Measurements from ENCODE around the gene LPCAT1. TPM values are rescaled to one million over a fixed set of nuclear protein-coding genes. Genes with fewer than 3 reads are reported as not detected.
A peak's percentile ranks its signal among the peaks of the same experiment; 100 is the strongest.

LPCAT1 gene
- total RNA-seq, 1 experiment from 2014 or later = 20.9 TPM

GRCh38 chr5:1445313-1445688 is 78.5 kb downstream of the LPCAT1 start, which contains the start of gene SLC6A3:
TSS of gene SLC6A3 (minus strand) at chr5:1445440. CDS start at chr5:1443197, 2,243 bp downstream.
- DNase-seq (ENCODE audit: low read depth) = peak; percentile 19

- no peak for DNase-seq (ENCODE audit: low read depth)
These were observed 79.2 kb downstream of the LPCAT1 start for GRCh38 chr5:1444361-1445189.

DNA sequence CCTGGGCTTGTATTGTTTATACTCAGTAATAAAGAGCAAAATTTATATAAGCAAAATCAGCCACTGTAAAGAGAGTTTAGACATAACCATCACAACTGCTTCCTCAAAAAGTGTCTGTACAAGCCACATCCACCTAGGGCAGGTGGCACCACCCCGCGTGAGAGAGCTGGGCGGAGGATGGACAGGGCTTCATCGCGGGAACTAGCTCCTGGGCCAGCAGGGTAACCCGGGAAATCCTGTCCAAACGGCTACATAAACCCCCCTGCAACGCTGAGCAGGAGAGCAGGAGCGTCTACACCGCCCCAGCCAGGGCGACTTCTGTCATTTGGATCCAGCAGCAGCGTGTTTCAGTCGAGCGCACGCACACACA is 79.8 kb downstream of the LPCAT1 start:
- DNase-seq (ENCODE audit: low read depth) = no peak

- no peak for DNase-seq (ENCODE audit: low read depth)
These were observed 80.6 kb downstream of the LPCAT1 start for GRCh38 chr5:1443171-1443570.

DNA sequence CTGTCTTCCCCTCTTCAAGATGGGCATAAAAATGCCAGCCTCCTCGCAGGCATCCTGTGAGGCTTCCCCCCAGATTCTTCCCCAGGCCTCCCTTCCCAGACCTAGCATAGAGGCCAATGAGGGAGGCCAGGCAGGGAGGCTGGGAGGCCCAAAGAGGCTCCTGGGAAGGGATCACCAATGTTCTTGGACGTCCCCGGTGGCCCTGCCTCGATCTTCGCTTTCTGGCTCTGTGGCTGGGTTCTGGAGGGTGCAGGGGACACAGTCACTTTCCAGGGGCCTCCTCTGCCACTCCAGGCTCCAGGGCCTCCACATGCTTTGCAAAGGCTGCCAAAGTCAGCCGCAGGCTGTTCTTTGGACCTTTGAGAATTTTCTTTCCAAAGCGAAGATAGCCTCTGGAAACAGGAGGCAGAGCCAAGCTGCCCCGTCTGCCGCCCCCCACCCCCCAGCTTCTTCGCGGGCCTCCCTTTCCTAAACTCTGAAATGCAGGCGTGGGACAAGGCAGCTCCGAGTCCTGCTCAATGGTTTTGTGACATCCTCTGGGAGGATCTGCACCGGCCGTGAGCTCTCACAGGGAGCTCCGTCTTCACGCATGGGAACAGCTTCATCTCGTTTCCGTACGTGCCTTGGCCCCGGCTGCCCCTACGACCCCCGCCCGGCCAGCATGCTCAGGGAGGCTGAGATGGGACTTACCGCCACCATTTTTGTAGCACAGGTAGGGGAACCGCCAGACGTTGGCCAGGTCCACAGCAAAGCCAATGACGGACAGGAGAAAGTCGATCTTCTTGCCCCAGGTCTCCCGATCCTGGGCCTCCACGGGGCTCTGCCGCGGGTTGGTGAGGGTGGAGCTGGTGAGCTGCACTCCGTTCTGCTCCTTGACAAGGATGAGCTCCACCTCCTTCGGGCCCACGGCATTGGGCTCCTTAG is 81.3 kb downstream of the LPCAT1 start:
- no peak for DNase-seq (ENCODE audit: low read depth)

DNA sequence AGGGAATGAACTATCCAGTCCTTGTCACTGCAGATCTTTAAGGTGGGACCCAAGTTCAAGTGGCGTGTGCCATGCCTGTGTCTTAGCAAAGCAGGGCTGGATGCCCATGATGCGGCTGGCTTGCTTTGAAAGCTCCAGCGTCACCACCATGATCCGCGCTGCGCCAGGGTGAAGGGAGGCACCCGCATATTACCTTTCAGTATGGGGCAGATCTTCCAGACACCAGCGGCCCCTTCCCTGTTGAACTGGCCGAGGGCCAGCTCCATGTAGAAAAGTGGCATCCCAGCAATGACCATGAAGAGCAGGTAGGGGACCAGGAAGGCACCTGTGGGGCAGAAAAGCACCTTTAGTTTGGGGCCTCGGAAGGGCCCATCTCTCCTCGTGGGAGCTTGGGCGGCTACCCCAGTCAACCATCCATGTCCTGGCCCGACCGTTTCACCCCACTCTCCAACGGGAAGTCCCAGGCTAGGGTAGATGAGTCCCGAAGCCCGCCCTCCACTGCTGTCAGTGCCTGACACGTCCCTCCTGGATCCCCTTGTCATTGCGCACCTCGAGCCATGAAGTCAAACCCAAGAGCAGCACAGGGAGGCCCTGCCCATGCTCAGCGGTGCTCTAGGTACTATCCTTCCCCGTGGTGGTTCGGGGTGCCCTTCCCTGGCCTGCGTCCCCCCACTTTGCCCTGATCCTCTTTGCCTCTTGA is 82.4 kb downstream of the LPCAT1 start:
- no peak for DNase-seq (ENCODE audit: low read depth)

DNA sequence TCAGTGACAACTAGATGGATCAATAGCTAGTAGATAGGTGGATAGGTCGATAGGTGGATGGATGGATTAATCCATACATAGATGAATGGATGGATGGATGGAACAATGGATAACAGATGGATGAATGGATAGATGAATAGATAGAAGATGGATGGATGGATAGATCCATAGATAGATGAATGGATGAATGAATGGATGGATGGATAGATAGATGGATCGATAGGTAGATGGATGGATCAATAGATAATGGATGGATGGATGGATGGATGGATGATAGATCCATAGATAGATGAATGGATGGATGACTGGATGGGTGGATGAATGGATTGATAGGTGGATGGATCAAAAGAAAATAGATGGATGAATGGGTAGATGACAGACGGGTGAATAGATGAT is 83.7 kb downstream of the LPCAT1 start:
- no peak for DNase-seq (ENCODE audit: low read depth)

DNA sequence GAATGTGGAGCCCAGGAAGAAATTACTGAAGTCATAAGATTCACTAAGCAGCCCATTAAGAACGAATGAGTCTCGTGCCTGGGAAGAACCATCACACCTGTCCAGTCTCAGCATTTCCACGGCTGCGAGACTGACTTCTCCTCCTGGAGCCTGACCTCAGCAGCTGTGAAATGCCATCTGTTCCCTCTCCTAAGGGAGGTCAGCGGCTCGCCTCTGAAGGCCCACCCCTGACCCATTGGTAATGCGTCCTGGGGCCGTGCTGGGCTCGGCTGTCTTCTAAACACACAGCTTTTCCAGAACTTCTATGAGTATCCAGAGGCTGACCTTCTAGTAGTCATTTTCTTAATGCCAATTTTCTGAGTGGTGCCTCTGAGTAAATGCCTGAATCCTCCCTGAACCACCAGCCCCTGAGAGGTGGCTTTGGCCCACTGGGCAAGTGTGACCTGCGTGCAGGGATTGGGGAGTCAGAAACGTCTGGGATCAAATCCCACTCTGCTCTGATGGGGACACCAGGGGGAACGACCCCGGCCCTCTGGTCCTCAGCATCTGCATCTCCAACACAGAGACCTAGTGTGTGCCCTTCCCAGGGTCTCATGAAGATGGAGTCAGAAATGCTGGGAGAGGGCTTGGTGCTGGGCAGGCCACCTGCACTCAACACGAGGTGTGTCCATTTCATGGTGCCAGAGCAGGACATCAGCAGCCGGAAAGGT is 84.2 kb downstream of the LPCAT1 start:
- no peak for DNase-seq (ENCODE audit: low read depth)

DNA sequence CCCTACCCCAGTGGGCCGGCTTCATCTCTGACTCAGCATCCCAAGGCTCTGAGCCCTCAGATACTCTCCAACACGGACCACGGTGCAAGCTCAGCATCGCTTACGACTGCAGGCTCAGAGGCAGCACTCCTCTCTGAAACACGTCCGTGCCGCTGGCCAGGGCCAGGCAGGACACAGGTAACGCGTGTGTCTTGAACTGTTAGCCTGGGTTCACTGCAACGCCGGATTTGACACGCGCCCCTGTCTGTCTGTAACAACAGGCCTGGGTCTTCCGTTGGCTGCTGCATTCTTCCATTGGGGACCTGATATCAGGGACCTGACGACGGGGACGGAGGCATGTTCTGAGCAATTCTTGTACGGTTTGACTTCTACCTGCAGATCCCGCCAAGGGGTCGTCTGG is 84.9 kb downstream of the LPCAT1 start:
- DNase-seq (ENCODE audit: low read depth) = no peak

DNA sequence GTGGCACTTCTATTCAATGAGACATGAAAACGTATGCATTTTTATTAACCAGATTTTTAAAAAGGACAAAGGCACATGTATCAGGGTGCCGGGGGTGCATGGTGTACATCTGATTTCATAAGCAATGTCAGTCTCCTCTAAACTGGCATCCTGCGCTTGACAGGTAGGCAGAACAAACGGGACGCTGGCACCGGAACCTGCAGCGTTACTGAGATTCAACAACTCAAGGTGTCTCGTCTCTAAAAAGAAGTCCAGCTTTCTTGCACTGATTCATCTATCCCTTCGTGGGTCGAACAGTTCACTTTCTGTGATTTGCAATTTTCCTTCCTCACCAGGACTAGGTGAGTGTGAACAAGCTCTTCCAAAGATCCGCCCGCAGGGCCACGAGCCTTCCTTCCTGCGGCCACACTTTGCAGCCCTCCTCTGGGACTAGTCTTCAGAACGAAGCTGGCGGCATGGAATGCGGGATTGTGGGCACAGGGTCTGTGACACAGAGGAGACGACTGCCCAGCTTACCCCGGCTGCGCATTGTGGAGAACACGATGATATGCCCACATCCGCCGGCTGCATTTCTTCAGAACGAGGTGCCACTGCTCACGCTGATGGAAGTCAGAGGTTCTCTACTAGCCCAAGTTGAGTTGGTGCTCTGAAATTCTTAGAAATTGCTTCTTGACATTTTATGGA is 85.7 kb downstream of the LPCAT1 start:
- DNase-seq (ENCODE audit: low read depth) = no peak

GRCh38 chr5:1437226-1437829 is 86.4 kb downstream of the LPCAT1 start:
- DNase-seq (ENCODE audit: low read depth) = peak; percentile 52

GRCh38 chr5:1436681-1437080 is 87.1 kb downstream of the LPCAT1 start:
- no peak for DNase-seq (ENCODE audit: low read depth)

GRCh38 chr5:1436036-1436435 is 87.7 kb downstream of the LPCAT1 start:
- DNase-seq (ENCODE audit: low read depth) = no peak

DNA sequence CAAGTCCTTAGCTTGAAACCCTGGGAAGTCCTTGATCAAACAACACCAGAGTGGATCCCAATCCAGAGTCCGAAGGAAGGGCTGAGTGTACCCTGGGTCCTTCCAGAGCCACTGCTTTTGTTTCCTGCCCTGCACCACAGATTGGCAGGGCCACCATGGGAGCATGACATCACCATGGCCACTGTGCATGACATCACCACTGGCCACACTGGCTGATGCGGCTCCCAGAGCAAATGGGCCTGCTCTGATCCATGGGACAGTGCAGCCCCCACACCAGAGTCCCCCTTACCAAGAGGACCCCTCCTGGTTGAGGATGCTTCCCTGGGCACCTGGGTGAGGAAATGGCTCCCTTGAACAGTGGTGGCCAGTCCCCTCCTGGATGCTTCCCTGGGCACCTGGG is 88.4 kb downstream of the LPCAT1 start:
- DNase-seq (ENCODE audit: low read depth) = no peak

GRCh38 chr5:1432296-1432695 is 91.5 kb downstream of the LPCAT1 start:
- no peak for DNase-seq (ENCODE audit: low read depth)

DNA sequence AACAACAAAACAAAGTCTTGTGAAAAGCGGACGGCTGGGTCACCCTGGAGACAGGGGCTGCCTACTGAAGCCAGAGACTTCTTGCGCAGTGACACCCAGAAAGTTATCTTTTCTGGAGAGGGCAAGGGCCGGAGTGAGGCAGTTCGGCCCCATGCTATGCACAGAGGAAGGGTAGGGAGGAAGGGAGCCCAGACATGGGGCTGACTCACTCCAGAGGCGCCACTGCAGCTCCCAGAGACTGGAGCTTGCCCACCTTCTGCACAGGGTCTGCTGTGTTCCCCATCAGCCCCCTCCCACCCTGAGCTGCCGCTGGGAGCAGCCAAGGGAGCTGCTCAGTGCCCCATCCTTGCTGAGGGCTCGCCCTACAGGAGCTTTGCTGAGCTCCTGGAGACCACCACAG is 91.9 kb downstream of the LPCAT1 start:
- DNase-seq (ENCODE audit: low read depth) = no peak

GRCh38 chr5:1431021-1431811 is 92.5 kb downstream of the LPCAT1 start:
- no peak for DNase-seq (ENCODE audit: low read depth)

DNA sequence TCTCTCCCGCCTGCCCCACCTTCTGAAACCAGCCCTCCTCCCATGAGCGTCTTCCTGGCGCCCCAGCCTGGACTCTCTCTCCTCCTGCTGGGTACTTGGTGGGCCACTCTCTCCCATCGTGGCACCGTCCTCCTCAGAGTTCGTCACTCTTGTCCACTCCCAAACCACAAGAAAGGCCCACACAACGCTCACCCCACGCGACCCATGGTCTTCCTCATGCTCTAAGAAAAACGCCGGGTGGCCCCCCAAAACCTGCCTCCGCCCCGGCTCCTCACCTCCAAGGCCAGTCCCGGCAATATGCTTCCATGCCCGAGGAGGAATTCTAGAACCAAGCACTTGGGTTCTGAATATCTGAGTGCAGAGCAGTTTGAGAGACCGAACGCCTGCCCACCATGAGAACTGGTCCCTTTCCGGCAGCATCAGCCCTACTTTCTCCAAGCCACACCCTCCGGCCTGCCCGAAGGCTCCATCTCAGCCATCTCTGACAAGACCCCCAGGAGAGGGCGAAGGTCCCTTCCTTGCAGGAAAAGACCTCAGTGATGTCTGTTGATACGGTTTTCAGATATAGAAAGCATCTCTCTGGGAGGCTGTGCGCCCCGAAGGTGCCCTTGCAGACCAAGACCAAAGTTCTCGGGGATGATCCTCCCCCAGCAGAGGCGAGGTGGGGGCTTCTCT is 93.5 kb downstream of the LPCAT1 start:
- DNase-seq (ENCODE audit: low read depth) = no peak

DNA sequence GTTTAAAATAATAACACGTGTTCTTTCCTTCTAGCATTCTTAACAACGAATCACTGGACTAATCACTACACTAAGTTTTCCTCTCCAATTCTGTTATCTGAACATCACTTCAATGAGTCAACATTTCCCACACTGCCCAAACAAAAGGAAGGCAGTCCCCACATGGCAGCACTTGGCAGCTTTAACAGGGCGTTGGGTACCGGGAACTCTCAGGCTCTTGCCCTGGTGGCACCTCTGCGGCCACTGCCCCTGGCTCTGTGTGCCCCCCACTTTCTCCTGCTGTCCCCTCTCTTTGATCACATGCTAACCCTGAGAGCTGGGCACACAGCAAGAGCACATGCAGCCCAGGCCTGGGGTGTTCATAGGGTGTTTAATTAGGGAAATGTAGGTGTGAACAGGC is 94.3 kb downstream of the LPCAT1 start:
- no peak for DNase-seq (ENCODE audit: low read depth)
